GM19463 (cell line): ENCODE measurements around the gene SIM2.

Source experiments
- ATAC-seq: cut with Tn5 transposase; IDR thresholded peaks from one replicate; pipeline ENCODE4 v1.9.1; 2021; ENCODE audit warnings: mild to moderate bottlenecking, moderate library complexity; ENCODE audit not compliant: unreplicated experiment

The SIM2 gene

GRCh38 chr21:36733857-36734256 is 34.9 kb downstream of the SIM2 start:
- no peak for ATAC-seq

DNA sequence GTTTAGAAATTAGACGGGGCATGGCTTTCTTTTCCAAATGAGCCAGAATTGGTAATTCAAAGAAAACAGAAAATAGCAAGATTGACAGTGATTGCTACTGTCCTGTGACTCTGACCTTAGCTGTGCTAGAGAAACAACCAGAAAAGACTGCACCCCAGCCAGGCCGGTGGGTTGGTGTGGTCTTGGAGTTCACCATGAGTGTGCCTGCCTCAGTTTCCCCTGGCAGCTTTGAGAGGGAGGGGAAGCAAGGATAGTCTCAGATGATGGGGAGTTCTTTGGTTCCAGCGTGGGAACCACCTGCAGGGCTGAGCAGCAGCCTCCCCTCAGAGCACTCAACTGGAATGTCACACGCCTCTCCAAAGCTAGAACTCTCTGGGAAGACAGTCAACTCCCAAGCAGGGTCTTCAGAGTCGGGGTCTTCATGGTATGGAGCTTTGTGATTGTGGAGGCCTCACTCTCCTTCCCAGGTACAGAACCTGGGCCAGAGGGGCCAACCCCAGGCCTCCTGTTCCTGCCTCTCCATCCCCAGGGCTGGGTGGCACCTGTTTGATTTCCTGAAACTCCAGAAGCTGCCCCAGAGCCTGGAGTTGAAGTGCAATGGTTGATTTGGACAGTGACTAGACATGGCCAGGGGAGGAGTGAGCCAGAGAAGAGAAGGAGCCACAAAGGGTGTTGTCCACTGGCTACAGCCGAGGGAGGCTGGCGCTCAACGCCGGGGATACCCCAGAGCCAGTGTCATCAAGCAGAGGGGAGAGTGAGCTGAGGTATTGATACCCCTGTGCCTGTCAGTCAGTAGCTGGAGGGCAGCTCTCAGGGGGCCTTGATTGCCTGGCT is 35.7 kb downstream of the SIM2 start:
- no peak for ATAC-seq

- ATAC-seq, result no peak
These were observed 36.2 kb downstream of the SIM2 start for GRCh38 chr21:36735201-36735515.

DNA sequence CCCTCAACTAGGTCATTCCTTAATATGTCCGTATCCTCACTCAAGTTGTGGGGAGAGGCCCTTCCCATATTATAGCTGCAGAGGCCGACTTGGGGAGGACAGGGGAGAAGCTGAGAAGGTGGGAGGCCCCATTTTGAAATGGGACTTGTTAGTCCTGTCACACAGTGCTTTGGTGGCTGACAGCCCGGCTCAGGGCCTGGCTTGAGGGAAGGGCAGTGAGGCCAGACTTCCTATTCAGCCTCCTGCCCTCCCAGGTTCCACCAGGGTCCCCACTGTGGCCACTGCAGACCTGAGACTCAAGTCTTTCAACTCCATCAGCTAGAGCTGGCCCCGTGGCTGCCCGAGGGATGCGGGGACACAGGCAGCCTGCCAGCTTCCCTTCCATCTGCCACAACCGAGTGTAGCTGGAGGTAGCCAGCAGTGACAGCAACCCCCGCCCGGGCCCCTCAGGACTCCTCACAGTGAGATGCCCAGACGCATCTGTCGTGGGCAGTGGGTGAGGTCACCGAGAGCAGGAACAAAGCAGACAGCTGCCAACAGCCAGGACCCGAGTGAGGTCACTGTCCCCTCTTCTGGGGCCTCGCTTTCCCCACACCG is 36.9 kb downstream of the SIM2 start:
- no peak for ATAC-seq

GRCh38 chr21:36738489-36739126 is 39.7 kb downstream of the SIM2 start:
- no peak for ATAC-seq

- ATAC-seq, result no peak
These were observed 42.6 kb downstream of the SIM2 start for GRCh38 chr21:36741506-36741905.

DNA sequence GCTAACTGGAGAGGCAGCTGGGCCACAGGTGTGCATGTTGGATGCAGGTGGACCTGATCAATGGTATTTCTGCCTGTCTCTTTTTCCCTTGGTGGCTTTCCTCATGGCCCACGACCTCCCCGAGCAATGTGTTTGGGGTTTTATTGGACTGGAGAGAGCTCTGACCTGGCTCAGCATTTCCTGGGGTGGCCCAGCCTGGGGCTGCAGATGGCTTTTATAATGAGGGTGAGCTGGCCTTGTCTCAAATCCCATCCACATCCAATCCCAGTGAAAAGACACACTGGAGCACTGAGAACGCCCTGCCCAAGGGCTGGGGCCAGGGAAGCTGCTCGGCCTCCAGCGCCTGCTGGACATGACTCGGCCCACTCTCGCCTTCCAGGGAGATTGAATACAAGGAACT is 44.1 kb downstream of the SIM2 start:
- no peak for ATAC-seq

- no peak for ATAC-seq
These were observed 44.5 kb downstream of the SIM2 start for GRCh38 chr21:36743446-36743845.

DNA sequence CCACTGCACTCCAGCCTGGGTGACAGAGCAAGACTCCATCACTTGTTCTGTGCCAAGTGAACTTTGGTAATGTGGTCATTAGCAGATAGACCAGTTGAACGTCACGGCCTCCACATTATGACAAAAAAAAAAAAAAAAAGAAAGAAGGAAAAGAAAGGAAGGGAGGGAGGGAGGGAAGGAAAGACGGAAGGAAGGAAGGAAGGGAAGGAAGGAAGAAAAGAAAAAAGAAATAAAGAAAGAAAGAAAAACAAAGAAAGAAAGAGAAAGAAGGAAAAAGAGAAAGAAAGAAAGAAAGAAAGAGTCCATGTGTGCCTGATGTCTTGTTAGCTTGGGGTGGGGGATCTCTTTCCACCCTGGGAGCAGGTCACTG is 45.3 kb downstream of the SIM2 start:
- no peak for ATAC-seq

- no peak for ATAC-seq
These were observed 45.8 kb downstream of the SIM2 start for GRCh38 chr21:36744560-36745231.

GRCh38 chr21:36745459-36745858 is 46.5 kb downstream of the SIM2 start:
- no peak for ATAC-seq

DNA sequence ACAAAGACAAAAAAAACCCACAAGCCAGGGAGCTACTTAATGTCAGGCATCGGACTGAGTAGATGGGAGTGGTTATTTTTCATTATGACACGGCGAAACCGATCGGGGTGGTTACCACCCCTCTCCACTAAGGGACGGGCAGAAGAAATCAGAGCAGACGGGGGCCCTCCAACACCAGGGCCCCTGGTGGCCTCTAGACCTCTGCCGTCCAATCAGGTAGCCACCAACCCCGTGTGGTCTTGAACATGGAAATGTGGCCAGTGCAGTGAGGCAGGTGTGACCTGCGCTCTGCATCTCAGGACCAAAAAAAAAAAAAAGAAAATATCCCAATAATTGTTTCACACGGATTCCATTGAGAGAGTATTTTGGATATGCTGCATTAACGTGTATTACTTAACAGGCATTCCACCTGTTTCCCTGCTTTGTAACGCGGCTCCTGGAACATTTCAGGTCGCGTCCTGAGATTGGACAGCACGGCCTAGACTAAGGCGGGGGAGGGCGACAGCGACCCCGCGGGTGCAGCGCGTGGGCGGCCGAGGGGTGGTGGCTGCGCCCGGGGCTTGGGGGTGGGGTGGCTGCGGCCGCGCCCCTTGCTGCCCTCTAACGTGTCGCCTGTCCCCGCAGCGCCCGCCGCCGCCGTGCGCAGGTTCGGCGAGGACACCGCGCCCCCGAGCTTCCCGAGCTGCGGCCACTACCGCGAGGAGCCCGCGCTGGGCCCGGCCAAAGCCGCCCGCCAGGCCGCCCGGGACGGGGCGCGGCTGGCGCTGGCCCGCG is 48.3 kb downstream of the SIM2 start:
- ATAC-seq, result no peak

- no peak for ATAC-seq
These were observed 49.0 kb downstream of the SIM2 start for GRCh38 chr21:36747815-36748383.

DNA sequence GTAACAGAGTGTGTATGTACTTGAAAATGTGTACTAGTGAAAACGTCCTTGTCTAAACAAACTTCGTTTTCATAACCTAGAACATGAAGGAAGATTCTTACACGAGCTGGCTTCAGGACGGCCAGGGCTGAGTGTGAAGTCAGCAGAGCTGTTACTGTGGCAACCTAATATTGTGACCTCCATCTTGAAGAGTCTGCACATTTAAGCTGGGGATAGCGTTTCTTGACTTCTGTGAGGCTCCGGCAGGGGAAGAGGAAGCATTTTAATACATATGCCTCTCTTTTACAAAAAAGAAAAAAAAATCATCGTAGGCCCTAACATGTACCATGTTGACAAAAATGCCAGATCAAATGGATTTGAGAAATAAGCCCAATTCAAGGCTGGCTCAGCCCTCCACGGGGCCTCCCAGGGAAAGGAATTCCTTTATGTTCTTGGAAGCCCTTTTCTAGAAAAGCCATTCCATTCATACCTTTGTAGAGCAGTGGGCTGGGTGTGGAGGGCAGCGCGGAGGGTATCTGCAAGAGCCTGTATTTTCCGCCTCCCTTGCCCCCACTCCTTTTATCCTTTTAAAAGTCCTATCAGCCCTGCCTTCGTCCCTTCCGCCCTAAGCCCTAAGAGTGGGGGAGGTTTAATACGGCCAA is 51.1 kb downstream of the SIM2 start:
- no peak for ATAC-seq

DNA sequence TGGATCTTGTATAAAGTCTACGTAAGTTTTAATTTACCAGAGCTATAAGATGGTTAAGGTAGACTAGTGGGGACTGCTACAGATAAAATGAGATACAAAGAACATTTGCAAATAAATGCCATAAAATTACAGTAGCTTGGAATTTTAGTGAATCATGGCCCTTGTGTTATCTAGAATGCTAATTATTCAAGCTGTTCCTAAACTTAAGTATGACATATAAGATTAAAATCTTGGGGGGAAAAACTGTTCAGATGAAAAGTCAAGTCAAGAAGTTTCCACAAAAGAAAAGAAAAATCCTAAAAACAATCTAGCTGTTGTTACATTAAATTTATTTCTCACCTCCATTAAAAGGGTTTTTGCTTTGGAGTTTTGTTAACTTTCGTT is 51.7 kb downstream of the SIM2 start:
- ATAC-seq, result no peak

DNA sequence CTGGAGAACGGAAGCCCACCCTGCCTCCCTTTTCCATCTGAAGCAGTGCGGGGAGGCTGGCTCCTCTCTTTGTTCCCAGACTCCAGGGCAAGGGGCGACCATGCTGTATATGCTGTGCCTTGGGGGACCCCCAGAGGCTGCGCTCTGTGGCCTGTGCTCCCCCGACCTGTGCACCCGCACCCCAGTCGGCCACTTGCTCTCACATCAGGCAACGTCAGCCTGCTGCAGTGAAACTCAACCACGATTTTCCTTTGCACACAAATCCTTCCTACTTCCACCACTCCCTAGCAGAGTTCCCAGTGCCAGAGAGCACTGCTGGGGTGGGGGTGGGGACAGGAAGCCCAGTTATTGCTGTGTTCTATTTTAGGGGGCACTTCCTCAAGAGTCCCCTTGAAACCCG is 52.5 kb downstream of the SIM2 start:
- ATAC-seq, result no peak

DNA sequence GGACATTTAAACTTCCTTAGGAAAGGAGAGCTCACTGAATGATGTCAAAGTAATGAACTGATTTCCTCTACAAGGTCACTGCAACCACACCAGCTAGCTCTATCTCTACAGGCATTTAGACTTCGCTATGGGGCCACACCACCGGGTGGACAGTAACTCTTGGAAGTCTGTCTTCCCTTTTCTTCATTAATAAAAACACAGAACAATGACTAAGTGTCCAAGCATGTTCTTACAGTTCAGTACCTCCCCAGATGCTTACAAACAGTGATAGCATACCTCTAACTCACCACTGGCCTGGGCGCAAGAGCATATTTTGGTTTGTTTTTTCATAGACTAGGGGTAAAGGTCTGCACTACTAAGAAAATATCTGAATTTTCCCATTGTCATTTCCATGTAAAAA is 54.6 kb downstream of the SIM2 start:
- no peak for ATAC-seq

GRCh38 chr21:36754241-36754898 is 55.5 kb downstream of the SIM2 start:
- ATAC-seq, result no peak

GRCh38 chr21:36756527-36756926 is 57.6 kb downstream of the SIM2 start:
- no peak for ATAC-seq

DNA sequence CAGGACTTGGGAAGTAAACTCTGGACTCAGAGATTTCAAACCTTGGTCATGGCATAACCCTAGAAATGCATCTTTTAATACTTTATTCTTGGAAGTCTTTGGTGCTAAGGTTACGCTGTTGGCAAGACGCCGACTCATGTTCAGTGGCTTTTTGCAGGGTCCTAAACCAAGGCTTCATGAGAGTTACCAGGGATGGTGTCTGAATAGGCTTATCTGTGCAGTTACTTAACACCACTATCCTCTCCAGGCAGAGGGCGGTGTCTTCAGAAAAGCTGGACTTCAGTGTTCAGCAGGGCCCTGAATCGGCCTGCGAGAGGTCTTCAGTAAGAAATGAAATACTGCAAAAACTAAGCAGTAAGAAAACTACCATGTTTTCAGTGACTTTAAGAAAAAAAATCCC is 58.3 kb downstream of the SIM2 start:
- no peak for ATAC-seq
